Ectodermal cell (in vitro differentiated cells): Measurements from ENCODE around the gene NDUFV1.
"Not testable (repeated sequence)": the region's sequence is repeated elsewhere in the genome, so short reads cannot be mapped to it uniquely, and the experiment has no call there.

Experiments used
- H3K27ac ChIP-seq: 2 replicates; pipeline ENCODE4 v1.7.0; 2013; ENCODE audit warnings: mild to moderate bottlenecking, low read depth, low read length; ENCODE audit not compliant: insufficient read depth, poor library complexity, severe bottlenecking
- H3K27me3 ChIP-seq: 2 replicates; pipeline ENCODE4 v1.7.0; 2013; ENCODE audit warnings: mild to moderate bottlenecking, low read length; ENCODE audit not compliant: insufficient read depth, control insufficient read depth, poor library complexity, severe bottlenecking
- H3K36me3 ChIP-seq: one replicate; pipeline ENCODE4 v1.7.0; 2013; ENCODE audit warnings: low read length; ENCODE audit not compliant: control insufficient read depth, insufficient read depth
- H3K4me1 ChIP-seq: one replicate; pipeline ENCODE4 v1.7.0; 2013; ENCODE audit warnings: low read length; ENCODE audit not compliant: control insufficient read depth, insufficient read depth
- H3K4me3 ChIP-seq: 2 replicates; pipeline ENCODE4 v1.7.0; 2013; ENCODE audit warnings: low read depth, low read length, control low read depth; ENCODE audit not compliant: insufficient read depth
- H3K9me3 ChIP-seq: 2 replicates; pipeline ENCODE4 v1.7.0; 2013; ENCODE audit warnings: mild to moderate bottlenecking, low read length, moderate library complexity; ENCODE audit not compliant: control insufficient read depth
- WGBS, 2 experiments: methylation state at CpG; one replicate each; pipeline ENCODE4 v1.1.7; 2013; ENCODE audit warnings: missing lambda C conversion rate in 2 of 2; 5-methylcytosine and 5-hydroxymethylcytosine counted together

The NDUFV1 gene

GRCh38 chr11:67617243-67617953 lies 10.7 kb downstream of the NDUFV1 start:
- WGBS, 2 experiments = 67 to 80% methylated on average over 7 of the region's 7 CpGs
- Histone ChIP-seq H3K9me3 (no peaks in the 10 kb centered on the region), H3K27me3 (no peaks in the 10 kb centered on the region), H3K4me1 (peaks cover 17% of the 10 kb centered on the region), H3K27ac (no peak overlapping the region), H3K4me3 (no peak overlapping the region), H3K36me3 (no peaks in the 10 kb centered on the region)

DNA sequence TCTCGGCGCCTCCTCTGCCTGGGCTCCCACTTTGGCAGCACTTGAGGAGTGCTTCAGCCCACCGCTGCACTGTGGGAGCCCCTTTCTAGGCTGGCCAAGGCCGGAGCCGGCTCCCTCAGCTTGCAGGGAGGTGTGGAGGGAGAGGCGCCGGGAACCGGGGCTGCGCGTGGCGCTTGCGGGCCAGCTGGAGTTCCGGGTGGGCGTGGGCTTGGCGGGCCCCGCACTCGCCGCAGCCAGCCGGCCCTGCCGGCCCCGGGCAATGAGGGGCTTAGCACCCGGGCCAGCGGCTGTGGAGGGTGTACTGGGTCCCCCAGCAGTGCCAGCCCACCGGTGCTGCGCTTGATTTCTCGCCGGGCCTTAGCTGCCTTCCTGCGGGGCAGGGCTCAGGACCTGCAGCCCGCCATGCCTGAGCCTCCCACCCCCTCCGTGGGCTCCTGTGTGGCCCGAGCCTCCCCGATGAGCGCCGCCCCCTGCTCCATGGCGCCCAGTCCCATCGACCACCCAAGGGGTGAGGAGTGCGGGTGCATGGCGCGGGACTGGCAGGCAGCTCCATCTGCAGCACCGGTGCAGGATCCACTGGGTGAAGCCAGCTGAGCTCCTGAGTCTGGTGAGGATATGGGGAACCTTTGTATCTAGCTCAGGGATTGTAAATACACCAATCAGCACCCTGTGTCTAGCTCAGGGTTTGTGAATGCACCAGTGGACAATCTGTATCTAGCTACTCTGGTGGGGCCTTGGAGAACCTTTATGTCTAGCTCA lies 12.3 kb downstream of the NDUFV1 start:
- H3K9me3 ChIP-seq, H3K36me3 ChIP-seq, H3K27ac ChIP-seq, H3K27me3 ChIP-seq, H3K4me3 ChIP-seq: not testable (repeated sequence)
- H3K4me1 ChIP-seq = peaks cover 12% of the 10 kb centered on the region
- WGBS, 2 experiments = 91 to 93% methylated on average over 40 of the region's 40 CpGs

GRCh38 chr11:67619683-67620618 lies 13.2 kb downstream of the NDUFV1 start:
- not testable (repeated sequence) for H3K4me1 ChIP-seq, H3K36me3 ChIP-seq, H3K9me3 ChIP-seq, H3K27ac ChIP-seq, H3K27me3 ChIP-seq
- peak overlapping the region; percentile 45 for H3K4me3 ChIP-seq
- WGBS, 2 experiments = 20 to 23% methylated on average over 33 of the region's 33 CpGs

- H3K27ac ChIP-seq, H3K36me3 ChIP-seq, H3K4me1 ChIP-seq, H3K9me3 ChIP-seq, H3K27me3 ChIP-seq: not testable (repeated sequence)
- H3K4me3 ChIP-seq = peak overlapping the region; percentile 45
- WGBS, 2 experiments = 1 to 6% methylated on average over 13 of the region's 13 CpGs
These were observed 13.9 kb downstream of the NDUFV1 start for GRCh38 chr11:67620621-67621020.

- WGBS, 2 experiments = 2% methylated on average over 3 of the region's 3 CpGs
- not testable (repeated sequence) for H3K4me1 ChIP-seq, H3K9me3 ChIP-seq, H3K36me3 ChIP-seq, H3K27me3 ChIP-seq, H3K27ac ChIP-seq
- peak overlapping the region; percentile 20 for H3K4me3 ChIP-seq
These were observed 15.2 kb downstream of the NDUFV1 start for GRCh38 chr11:67621928-67622327.

- not testable (repeated sequence) for H3K4me1 ChIP-seq, H3K4me3 ChIP-seq, H3K27ac ChIP-seq, H3K27me3 ChIP-seq, H3K9me3 ChIP-seq, H3K36me3 ChIP-seq
- WGBS, 2 experiments = 91 to 92% methylated on average over 7 of the region's 7 CpGs
These were observed 16.2 kb downstream of the NDUFV1 start for GRCh38 chr11:67622905-67623304.

DNA sequence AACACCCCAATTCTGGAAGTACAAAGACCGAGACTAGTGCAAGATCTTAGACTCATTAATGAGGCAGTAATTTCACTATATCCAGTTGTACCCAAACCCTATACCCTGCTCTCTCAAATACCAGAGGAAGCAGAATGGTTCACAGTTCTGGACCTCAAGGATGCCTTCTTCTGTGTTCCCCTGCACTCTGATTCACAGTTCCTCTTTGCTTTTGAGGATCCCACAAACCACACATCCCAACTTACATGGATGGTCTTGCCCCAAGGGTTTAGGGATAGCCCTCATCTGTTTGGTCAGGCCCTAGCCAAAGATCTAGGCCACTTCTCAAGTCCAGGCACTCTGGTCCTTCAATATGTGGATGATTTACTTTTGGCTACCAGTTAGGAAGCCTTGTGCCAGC lies 17.1 kb downstream of the NDUFV1 start:
- H3K9me3 ChIP-seq, H3K36me3 ChIP-seq, H3K4me1 ChIP-seq, H3K27me3 ChIP-seq, H3K27ac ChIP-seq, H3K4me3 ChIP-seq: not testable (repeated sequence)
- WGBS, 2 experiments = 100% methylated on average over 1 of the region's 1 CpG

GRCh38 chr11:67626131-67626833 lies 19.5 kb downstream of the NDUFV1 start:
- H3K9me3 ChIP-seq, H3K4me1 ChIP-seq, H3K27me3 ChIP-seq, H3K36me3 ChIP-seq, H3K4me3 ChIP-seq, H3K27ac ChIP-seq: not testable (repeated sequence)
- WGBS, 2 experiments = 93 to 95% methylated on average over 10 of the region's 10 CpGs

GRCh38 chr11:67626970-67627369 lies 20.2 kb downstream of the NDUFV1 start:
- Histone ChIP-seq H3K36me3 (no peaks in the 10 kb centered on the region), H3K27ac (no peak overlapping the region), H3K27me3 (no peaks in the 10 kb centered on the region), H3K4me1 (peaks cover 13% of the 10 kb centered on the region), H3K4me3 (no peak overlapping the region), H3K9me3 (no peaks in the 10 kb centered on the region)
- 86 to 92% methylated on average over 9 to 10 of the region's 10 CpGs for WGBS, 2 experiments
